Esophagus squamous epithelium (tissue), 4 donors: ENCODE results near the gene COL20A1.

Source experiments
- CTCF ChIP-seq, 6 experiments: fragments of 450-650 bp in 4 of 6; fragments of 200-600 bp in 2 of 6; sonication (generic) in 2 of 6; IDR thresholded peaks; one replicate each; pipeline ENCODE4 v1.5.1; 2016 to 2019; ENCODE audit warnings: antibody characterized with exemption in 6 of 6, mild to moderate bottlenecking in 4 of 6, moderate library complexity in 4 of 6
- POLR2A ChIP-seq, 4 donors: fragments of 450-650 bp; IDR thresholded peaks; one replicate each; pipeline ENCODE4 v1.6.1; 2017; ENCODE audit warnings: antibody characterized with exemption in 4 of 4, mild to moderate bottlenecking in 4 of 4, moderate library complexity in 3 of 4

GRCh38 chr20:63268671-63269439 is 24.1 kb upstream of the COL20A1 start:
- TF ChIP-seq CTCF (IDR thresholded peaks at IDR 0.05) (no peak), POLR2A (IDR thresholded peaks at IDR 0.05) (no peak)
